K562 (cell line): Measurements from ENCODE around the gene TNFSF13. TPM values are rescaled to one million over a fixed set of nuclear protein-coding genes. Genes with fewer than 3 reads are reported as not detected.

ENCODE experiments used
- ATF1 ChIP-seq, 2 experiments: fragments of 450-650 bp in 1 of 2; IDR thresholded peaks; 2 replicates each; pipeline ENCODE4 v1.6.1; 2016; ENCODE audit warnings: missing compliant biosample characterization in 1 of 2, missing genetic modification characterization in 1 of 2
- CEBPG ChIP-seq, 3 experiments: fragments of 200-800 bp in 1 of 3; sonication (Bioruptor generic) in 1 of 3; sonication (generic) in 1 of 3; formaldehyde crosslinking in 1 of 3; IDR thresholded peaks in 2 of 3; conservative IDR thresholded peaks in 1 of 3; 2 replicates each; pipeline versions ENCODE4 v1.6.1 to v1.8.0; 2016 to 2022; ENCODE audit warnings: missing compliant biosample characterization in 2 of 3, missing genetic modification characterization in 2 of 3, mild to moderate bottlenecking in 1 of 3, missing genetic modification reagents in 1 of 3
- CHD2 ChIP-seq: IDR thresholded peaks from 2 replicates; pipeline ENCODE4 v1.6.1; 2011; ENCODE audit warnings: low read depth, low read length
- FIP1L1 ChIP-seq: fragments of 200-400 bp; formaldehyde crosslinking; IDR thresholded peaks from 2 replicates; pipeline ENCODE4 v1.6.1; 2018; ENCODE audit warnings: mild to moderate bottlenecking, low read depth, low read length; ENCODE audit not compliant: poor library complexity, severe bottlenecking
- GABPA ChIP-seq: fragments of 200-800 bp; sonication (Bioruptor generic); conservative IDR thresholded peaks from 2 replicates; pipeline ENCODE4 v1.6.1; 2016; ENCODE audit warnings: low read depth, missing genetic modification characterization, missing compliant biosample characterization
- NR2C2 ChIP-seq, 2 experiments: fragments of 200-800 bp in 1 of 2; sonication (Bioruptor generic) in 1 of 2; sonication (generic) in 1 of 2; formaldehyde crosslinking in 1 of 2; IDR thresholded peaks; 2 replicates each; pipeline versions ENCODE4 v1.6.1 to v1.8.0; 2016 to 2022; ENCODE audit warnings: mild to moderate bottlenecking in 1 of 2, missing compliant biosample characterization in 1 of 2, missing genetic modification characterization in 1 of 2, missing genetic modification reagents in 1 of 2
- POLR2AphosphoS5 ChIP-seq: IDR thresholded peaks from 2 replicates; pipeline ENCODE4 v1.6.1; 2011; ENCODE audit warnings: mild to moderate bottlenecking, low read depth, low read length, moderate library complexity; ENCODE audit not compliant: control insufficient read depth, insufficient read depth
- POLR3A ChIP-seq: IDR thresholded peaks from 2 replicates; pipeline ENCODE4 v1.6.1; 2011; ENCODE audit warnings: borderline replicate concordance, mild to moderate bottlenecking, moderate library complexity; ENCODE audit not compliant: insufficient read length, insufficient read depth; ENCODE audit errors: extremely low read depth
- SIN3A ChIP-seq, 2 experiments: fragments of 150-350 bp in 1 of 2; IDR thresholded peaks; 2 replicates each; pipeline ENCODE4 v1.6.1; 2011 to 2016; ENCODE audit warnings: borderline replicate concordance in 2 of 2, low read depth in 2 of 2, low read length in 2 of 2, mild to moderate bottlenecking in 2 of 2, moderate library complexity in 2 of 2; ENCODE audit not compliant: control insufficient read depth in 1 of 2
- polyA plus RNA-seq, 8 experiments: library from polyadenylated mRNA; depleted of rRNA in 4 of 8; stranded (reverse) in 5 of 8; unstranded in 3 of 8; fragments of >200 nt; fragmentation: Nextera tagmentation in 2 of 8; fragmentation: Illumina TruSeq in 1 of 8; extraction: Ambion mirVana in 2 of 8; extraction: Trizol in 1 of 8; gene quantifications; 2 replicates each; pipeline versions ENCODE4 v1.2.1 to v1.2.3, GENCODE V29; 2011 to 2014; ENCODE audit warnings: inconsistent platforms in 1 of 8, missing spikeins in 1 of 8
- total RNA-seq, 7 experiments: library from RNA; depleted of rRNA in 6 of 7; stranded (reverse); fragments of >200 nt in 6 of 7; fragmentation: Illumina TruSeq in 2 of 7; extraction: Trizol in 2 of 7; gene quantifications; 2 replicates each; pipeline versions ENCODE4 v1.2.1 to v1.2.3, GENCODE V29; 2011 to 2021; ENCODE audit warnings: low replicate concordance in 1 of 7
- TF ChIP-seq, protein P1 (sequence below): sonication (generic); formaldehyde crosslinking; IDR thresholded peaks from 2 replicates; pipeline ENCODE4 v1.9.0; 2022; ENCODE audit warnings: mild to moderate bottlenecking, missing genetic modification reagents
- TF ChIP-seq, protein P2 (sequence below): fragments of 450-650 bp; formaldehyde crosslinking; IDR thresholded peaks from 2 replicates; pipeline ENCODE4 v1.4.0; 2020; ENCODE audit warnings: mild to moderate bottlenecking, moderate library complexity
- TF ChIP-seq, protein P3 (sequence below): sonication (generic); formaldehyde crosslinking; IDR thresholded peaks from 2 replicates; pipeline ENCODE4 v1.8.0; 2022; ENCODE audit warnings: missing genetic modification reagents, mild to moderate bottlenecking, moderate library complexity, borderline replicate concordance
- TF ChIP-seq, protein P4 (sequence below): sonication (generic); formaldehyde crosslinking; IDR thresholded peaks from 2 replicates; pipeline ENCODE4 v1.8.1; 2023; ENCODE audit warnings: mild to moderate bottlenecking, missing genetic modification reagents
- TF ChIP-seq, protein P5 (sequence below): fragments of 200-800 bp; sonication (Bioruptor generic); IDR thresholded peaks from 2 replicates; pipeline ENCODE4 v1.6.1; 2017; ENCODE audit warnings: missing genetic modification characterization, missing compliant biosample characterization

TNFSF13 gene
- total and polyA plus RNA-seq, 9 of the 15 experiments (the other 6 are each of a cell fraction or from before 2014, with no cell fraction given), result 0.04 to 0.51 (median 0.19) TPM; not detected in 1

DNA sequence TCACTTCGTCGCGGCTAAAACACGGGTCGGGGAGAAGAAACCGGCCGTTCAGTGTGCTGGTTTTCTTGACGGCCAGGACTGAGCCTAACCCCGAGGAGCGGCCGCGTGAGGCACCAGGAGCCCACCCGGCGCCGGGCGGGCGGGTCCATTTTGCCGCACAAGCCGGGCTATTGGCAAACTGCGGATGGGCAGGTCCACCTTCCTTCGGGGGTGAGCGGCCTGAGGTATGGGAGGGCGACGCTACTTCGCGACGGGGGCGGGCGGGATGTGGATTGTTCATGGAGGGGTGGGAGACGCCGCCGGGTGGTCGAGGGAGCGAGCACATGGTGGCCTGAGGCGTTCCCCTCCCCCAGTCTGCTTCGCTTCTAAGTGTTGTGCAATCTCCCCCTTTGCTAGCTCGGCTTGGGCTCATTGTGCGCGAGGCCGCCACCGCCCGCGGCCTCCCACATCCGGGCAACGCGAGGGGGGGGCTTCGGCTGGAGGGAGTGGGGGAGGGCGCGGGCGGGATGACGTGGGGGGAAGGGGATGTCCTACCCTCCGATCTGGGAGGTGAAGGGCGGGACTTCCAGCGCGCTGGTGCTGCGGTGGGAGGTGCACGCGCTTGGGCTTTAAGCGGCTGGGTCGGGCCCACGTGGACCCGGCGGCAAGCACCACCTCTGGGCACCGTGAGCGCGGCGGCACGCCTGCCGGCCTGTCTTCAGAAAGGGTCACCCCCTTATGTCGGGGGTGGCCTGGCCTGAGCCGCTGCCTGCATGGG is 15.0 kb downstream of the TNFSF13 start (continued):
- no peak for TF ChIP-seq POLR3A
- TF ChIP-seq, protein P1, sequence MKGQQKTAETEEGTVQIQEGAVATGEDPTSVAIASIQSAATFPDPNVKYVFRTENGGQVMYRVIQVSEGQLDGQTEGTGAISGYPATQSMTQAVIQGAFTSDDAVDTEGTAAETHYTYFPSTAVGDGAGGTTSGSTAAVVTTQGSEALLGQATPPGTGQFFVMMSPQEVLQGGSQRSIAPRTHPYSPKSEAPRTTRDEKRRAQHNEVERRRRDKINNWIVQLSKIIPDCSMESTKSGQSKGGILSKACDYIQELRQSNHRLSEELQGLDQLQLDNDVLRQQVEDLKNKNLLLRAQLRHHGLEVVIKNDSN (CRISPR knock-in tag), result peak; percentile 47; the same call in 1 of the 2 replicates
- TF ChIP-seq, protein P2, sequence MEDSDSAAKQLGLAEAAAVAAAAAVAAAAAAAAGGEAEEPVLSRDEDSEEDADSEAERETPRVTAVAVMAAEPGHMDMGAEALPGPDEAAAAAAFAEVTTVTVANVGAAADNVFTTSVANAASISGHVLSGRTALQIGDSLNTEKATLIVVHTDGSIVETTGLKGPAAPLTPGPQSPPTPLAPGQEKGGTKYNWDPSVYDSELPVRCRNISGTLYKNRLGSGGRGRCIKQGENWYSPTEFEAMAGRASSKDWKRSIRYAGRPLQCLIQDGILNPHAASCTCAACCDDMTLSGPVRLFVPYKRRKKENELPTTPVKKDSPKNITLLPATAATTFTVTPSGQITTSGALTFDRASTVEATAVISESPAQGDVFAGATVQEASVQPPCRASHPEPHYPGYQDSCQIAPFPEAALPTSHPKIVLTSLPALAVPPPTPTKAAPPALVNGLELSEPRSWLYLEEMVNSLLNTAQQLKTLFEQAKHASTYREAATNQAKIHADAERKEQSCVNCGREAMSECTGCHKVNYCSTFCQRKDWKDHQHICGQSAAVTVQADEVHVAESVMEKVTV (CRISPR knock-in tag), result no peak
- TF ChIP-seq, protein P3, sequence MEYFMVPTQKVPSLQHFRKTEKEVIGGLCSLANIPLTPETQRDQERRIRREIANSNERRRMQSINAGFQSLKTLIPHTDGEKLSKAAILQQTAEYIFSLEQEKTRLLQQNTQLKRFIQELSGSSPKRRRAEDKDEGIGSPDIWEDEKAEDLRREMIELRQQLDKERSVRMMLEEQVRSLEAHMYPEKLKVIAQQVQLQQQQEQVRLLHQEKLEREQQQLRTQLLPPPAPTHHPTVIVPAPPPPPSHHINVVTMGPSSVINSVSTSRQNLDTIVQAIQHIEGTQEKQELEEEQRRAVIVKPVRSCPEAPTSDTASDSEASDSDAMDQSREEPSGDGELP (CRISPR knock-in tag), result peak; percentile 71; the same call in 1 of the 2 replicates
- no peak; the same call in 1 of the 2 replicates for TF ChIP-seq NR2C2 (CRISPR knock-in tag; IDR thresholded peaks at IDR 0.05)
- TF ChIP-seq NR2C2 (tag; IDR thresholded peaks at IDR 0.05), result peak; percentile 64
- peak; percentile 96 for TF ChIP-seq CEBPG (CRISPR knock-in tag; IDR thresholded peaks at IDR 0.05)
- peak; percentile 97 to 98 for TF ChIP-seq CEBPG (tag; conservative IDR thresholded peaks at IDR 0.05 in 1 of 2, IDR thresholded peaks at IDR 0.05 in 1 of 2)
- TF ChIP-seq SIN3A (IDR thresholded peaks at IDR 0.05; ENCODE audit: borderline replicate concordance in 2 of 2, control insufficient read depth in 1 of 2, low read depth in 2 of 2, low read length in 2 of 2), result peak; percentile 89 to 93; a peak in 3 of 4 replicates
- peak; percentile 66; the same call in 1 of the 2 replicates for TF ChIP-seq POLR2AphosphoS5
- TF ChIP-seq CHD2, result peak; percentile 48; the same call in 1 of the 2 replicates
- TF ChIP-seq, protein P4, sequence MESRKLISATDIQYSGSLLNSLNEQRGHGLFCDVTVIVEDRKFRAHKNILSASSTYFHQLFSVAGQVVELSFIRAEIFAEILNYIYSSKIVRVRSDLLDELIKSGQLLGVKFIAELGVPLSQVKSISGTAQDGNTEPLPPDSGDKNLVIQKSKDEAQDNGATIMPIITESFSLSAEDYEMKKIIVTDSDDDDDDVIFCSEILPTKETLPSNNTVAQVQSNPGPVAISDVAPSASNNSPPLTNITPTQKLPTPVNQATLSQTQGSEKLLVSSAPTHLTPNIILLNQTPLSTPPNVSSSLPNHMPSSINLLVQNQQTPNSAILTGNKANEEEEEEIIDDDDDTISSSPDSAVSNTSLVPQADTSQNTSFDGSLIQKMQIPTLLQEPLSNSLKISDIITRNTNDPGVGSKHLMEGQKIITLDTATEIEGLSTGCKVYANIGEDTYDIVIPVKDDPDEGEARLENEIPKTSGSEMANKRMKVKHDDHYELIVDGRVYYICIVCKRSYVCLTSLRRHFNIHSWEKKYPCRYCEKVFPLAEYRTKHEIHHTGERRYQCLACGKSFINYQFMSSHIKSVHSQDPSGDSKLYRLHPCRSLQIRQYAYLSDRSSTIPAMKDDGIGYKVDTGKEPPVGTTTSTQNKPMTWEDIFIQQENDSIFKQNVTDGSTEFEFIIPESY (CRISPR knock-in tag), result no peak
- peak; percentile 69 for TF ChIP-seq FIP1L1
- TF ChIP-seq ATF1 (CRISPR knock-in tag; IDR thresholded peaks at IDR 0.05), result no peak
- TF ChIP-seq ATF1 (tag; IDR thresholded peaks at IDR 0.05), result peak; percentile 61
- TF ChIP-seq, protein P5, sequence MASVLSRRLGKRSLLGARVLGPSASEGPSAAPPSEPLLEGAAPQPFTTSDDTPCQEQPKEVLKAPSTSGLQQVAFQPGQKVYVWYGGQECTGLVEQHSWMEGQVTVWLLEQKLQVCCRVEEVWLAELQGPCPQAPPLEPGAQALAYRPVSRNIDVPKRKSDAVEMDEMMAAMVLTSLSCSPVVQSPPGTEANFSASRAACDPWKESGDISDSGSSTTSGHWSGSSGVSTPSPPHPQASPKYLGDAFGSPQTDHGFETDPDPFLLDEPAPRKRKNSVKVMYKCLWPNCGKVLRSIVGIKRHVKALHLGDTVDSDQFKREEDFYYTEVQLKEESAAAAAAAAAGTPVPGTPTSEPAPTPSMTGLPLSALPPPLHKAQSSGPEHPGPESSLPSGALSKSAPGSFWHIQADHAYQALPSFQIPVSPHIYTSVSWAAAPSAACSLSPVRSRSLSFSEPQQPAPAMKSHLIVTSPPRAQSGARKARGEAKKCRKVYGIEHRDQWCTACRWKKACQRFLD, result 0 out of 2 replicates have a peak, but pooled peaks have one; percentile 29
- TF ChIP-seq GABPA, result peak; percentile 81
